HepG2 (cell line): ENCODE data around the gene SPTB. TPM values are rescaled to one million over a fixed set of nuclear protein-coding genes. Genes with fewer than 3 reads are reported as not detected.
A peak's percentile ranks its signal among the peaks of the same experiment; 100 is the strongest.

ENCODE experiments used
- ATAC-seq: fragments of 200-7000 bp; cut with Tn5 transposase; 3 replicates; pipeline ENCODE4 v1.9.1; 2020; ENCODE audit warnings: mild to moderate bottlenecking, moderate library complexity
- BruUV-seq: library from RNA; stranded (reverse); fragments of 400-500 nt; replicated peaks from 2 replicates; lab custom pipeline; 2021; lab: Mats Ljungman, UMichigan
- CTCF ChIA-PET: fragments of 300-600 bp; formaldehyde crosslinking; extraction: SDS; loops from one replicate; lab custom pipeline; 2021; ENCODE audit warnings: low total read pairs, inconsistent platforms, low intra/inter-chr PET ratio; lab: Yijun Ruan, JAX
- POLR2A ChIA-PET: fragments of 350-600 bp; sonication (Branson Sonifier 250); formaldehyde crosslinking; loops from one replicate; lab custom pipeline; 2020; ENCODE audit warnings: antibody characterized with exemption, inconsistent platforms; lab: Yijun Ruan, JAX
- DNase-seq: peaks from one replicate; pipeline ENCODE4 v3.0.0-alpha.2; 2015; ENCODE audit warnings: low spot score
- FAIRE-seq: peaks from 3 replicates; lab custom pipeline; 2011; peaks lifted over from hg19 to GRCh38; lab: Jason Lieb, UNC
- H2AFZ ChIP-seq: one replicate; pipeline ENCODE4 v1.6.1; 2011; ENCODE audit warnings: low read length, inconsistent platforms
- H3K27ac ChIP-seq: fragments of 300-600 bp; 3 replicates; pipeline ENCODE4 v1.8.0; 2011; ENCODE audit warnings: mixed run types, mild to moderate bottlenecking, mixed read lengths, low read length, inconsistent platforms; ENCODE audit not compliant: insufficient read depth; ENCODE audit errors: extremely low read length
- H3K27me3 ChIP-seq, 2 experiments: fragments of 200-600 bp in 1 of 2; 2 replicates in 1 of 2; 3 replicates in 1 of 2; pipeline versions ENCODE4 v1.6.0 to v1.8.0; 2011; ENCODE audit warnings: low read length in 2 of 2, mild to moderate bottlenecking in 2 of 2, moderate library complexity in 2 of 2, inconsistent platforms in 1 of 2; ENCODE audit not compliant: insufficient read depth in 2 of 2, control insufficient read depth in 1 of 2
- H3K36me3 ChIP-seq, 2 experiments: fragments of 200-600 bp in 1 of 2; replicated peaks in 1 of 2; 2 replicates in 1 of 2; 3 replicates in 1 of 2; pipeline versions ENCODE4 v1.5.1 to v1.8.0; 2011; ENCODE audit warnings: low read length in 2 of 2, inconsistent platforms in 1 of 2; ENCODE audit not compliant: insufficient read depth in 2 of 2, control insufficient read depth in 1 of 2
- H3K4me1 ChIP-seq: 2 replicates; pipeline ENCODE4 v1.5.1; 2012; ENCODE audit warnings: low read length, inconsistent platforms; ENCODE audit not compliant: insufficient read depth
- H3K4me2 ChIP-seq: 2 replicates; pipeline ENCODE4 v1.6.0; 2011; ENCODE audit warnings: low read depth, low read length, inconsistent platforms
- H3K4me3 ChIP-seq, 3 experiments: fragments of 200-600 bp in 1 of 3; sonication (generic), shearing (Covaris generic) in 1 of 3; replicated peaks in 1 of 3; 2 replicates each; pipeline ENCODE4 v1.5.1; 2011 to 2016; ENCODE audit warnings: low read length in 3 of 3, inconsistent platforms in 2 of 3, low read depth in 2 of 3, mild to moderate bottlenecking in 2 of 3, control low read depth in 1 of 3, mixed read lengths in 1 of 3; ENCODE audit not compliant: insufficient read depth in 1 of 3
- H3K79me2 ChIP-seq: one replicate; pipeline ENCODE4 v1.6.1; 2011; ENCODE audit warnings: low read length, inconsistent platforms; ENCODE audit not compliant: insufficient read depth
- H3K9ac ChIP-seq: 2 replicates; pipeline ENCODE4 v1.6.0; 2011; ENCODE audit warnings: mild to moderate bottlenecking, low read depth, low read length, inconsistent platforms; ENCODE audit not compliant: insufficient read depth
- H3K9me3 ChIP-seq: 2 replicates; pipeline ENCODE4 v1.5.1; 2012; ENCODE audit warnings: mild to moderate bottlenecking, low read length
- H4K20me1 ChIP-seq: 2 replicates; pipeline ENCODE4 v1.6.0; 2011; ENCODE audit warnings: inconsistent platforms, mild to moderate bottlenecking, low read length, moderate library complexity; ENCODE audit not compliant: insufficient read depth
- ARID4A ChIP-seq: sonication (generic); formaldehyde crosslinking; IDR thresholded peaks from 2 replicates; pipeline ENCODE4 v1.5.0; 2020; ENCODE audit warnings: mild to moderate bottlenecking, missing genetic modification reagents, borderline replicate concordance
- ATM ChIP-seq: fragments of 450-650 bp; IDR thresholded peaks from 2 replicates; pipeline ENCODE4 v1.7.1; 2017; ENCODE audit warnings: mild to moderate bottlenecking, borderline replicate concordance
- ELK4 ChIP-seq: sonication (generic); formaldehyde crosslinking; IDR thresholded peaks from 2 replicates; pipeline ENCODE4 v1.9.0; 2021; ENCODE audit warnings: missing genetic modification reagents, borderline replicate concordance
- GZF1 ChIP-seq: sonication (generic); formaldehyde crosslinking; IDR thresholded peaks from 2 replicates; pipeline ENCODE4 v1.5.1; 2020; ENCODE audit warnings: mild to moderate bottlenecking, missing genetic modification reagents
- KDM4B ChIP-seq: sonication (generic); formaldehyde crosslinking; IDR thresholded peaks from 2 replicates; pipeline ENCODE4 v1.4.0; 2020; ENCODE audit warnings: missing genetic modification reagents
- ZNF136 ChIP-seq: sonication (generic); formaldehyde crosslinking; IDR thresholded peaks from 2 replicates; pipeline ENCODE4 v1.8.1; 2022; ENCODE audit warnings: low read depth, mild to moderate bottlenecking, moderate library complexity, missing genetic modification reagents
- ZNF589 ChIP-seq: sonication (generic); formaldehyde crosslinking; conservative IDR thresholded peaks from 2 replicates; pipeline ENCODE4 v1.8.0; 2022; ENCODE audit warnings: mild to moderate bottlenecking, moderate library complexity, missing genetic modification reagents
- ZNF776 ChIP-seq: sonication (generic); formaldehyde crosslinking; IDR thresholded peaks from 2 replicates; pipeline ENCODE4 v1.4.0; 2020; ENCODE audit warnings: mild to moderate bottlenecking, missing genetic modification reagents
- WGBS: methylation state at CpG from one replicate; pipeline ENCODE4 v1.1.6; 2017; ENCODE audit warnings: low lambda C conversion rate; 5-methylcytosine and 5-hydroxymethylcytosine counted together
- in situ Hi-C: cut with HindIII; loops from 2 replicates; pipeline ENCODE4 v1.10.0; 2017; ENCODE audit warnings: low pct_unique_long_range_greater_than_20kb; ENCODE audit not compliant: extremely low pct_ligation_motif_present
- intact Hi-C: fragments of 100-400 bp; cut with micrococcal nuclease; formaldehyde crosslinking; loops from one replicate; pipeline ENCODE4 v1.10.0; 2022; ENCODE audit not compliant: unreplicated experiment
- polyA plus RNA-seq, 8 experiments: library from polyadenylated mRNA; depleted of rRNA in 3 of 8; stranded (reverse) in 7 of 8; unstranded in 1 of 8; fragments of >200 nt; fragmentation: Illumina TruSeq in 4 of 8; extraction: Trizol in 4 of 8; gene quantifications; 2 replicates each; pipeline versions ENCODE4 v1.2.1 to v1.2.3, GENCODE V29; 2011 to 2016; ENCODE audit warnings: low read depth in 4 of 8, missing spikeins in 1 of 8, mixed read lengths in 1 of 8; ENCODE audit not compliant: insufficient read depth in 1 of 8
- total RNA-seq, 5 experiments: library from RNA; depleted of rRNA; stranded (reverse); fragments of >200 nt; fragmentation: Illumina TruSeq; extraction: Trizol; gene quantifications; 2 replicates each; pipeline ENCODE4 v1.2.3, GENCODE V29; 2016; ENCODE audit warnings: low read depth in 1 of 5

Gene SPTB
- total and polyA plus RNA-seq, 2 of the 13 experiments (the other 11 are each of a cell fraction or from before 2014, with no cell fraction given): 0.01 to 0.02 TPM

GRCh38 chr14:64737391-64738280 lies 142.1 kb downstream of the SPTB start:
- H3K4me2 ChIP-seq: peak overlapping the region; percentile 37; the same call in 1 of the 2 replicates
- DNase-seq: no peak
- H2AFZ ChIP-seq: no peak overlapping the region
- no peak overlapping the region for H3K4me3 ChIP-seq
- peaks cover 24 to 28% of the 10 kb centered on the region in 2 experiments; a peak in 4 of 5 replicates for H3K36me3 ChIP-seq
- H3K9me3 ChIP-seq: no peaks in the 10 kb centered on the region
- 87% methylated on average over 14 of the region's 17 CpGs for WGBS
- FAIRE-seq: no peak
- H3K27ac ChIP-seq: no peak overlapping the region
- intact Hi-C loops (no loop called here), in situ Hi-C loops (no loop called here)
- H3K27me3 ChIP-seq: no peaks in the 10 kb centered on the region
- no peak overlapping the region for H3K9ac ChIP-seq
- no peaks in the 10 kb centered on the region for H3K79me2 ChIP-seq
- ChIA-PET CTCF (no interaction called here), POLR2A (interaction anchor here (1.6 kb wide), 1 partner anchor 31 kb away, joined by 5 read pairs; no protein-coding TSS in a partner anchor)
- peak; percentile 8; the same call in 2 of the 3 replicates for ATAC-seq
- H4K20me1 ChIP-seq: no peaks in the 10 kb centered on the region
- TF ChIP-seq ZNF136: no peak
- no peak for TF ChIP-seq ZNF589 (CRISPR knock-in tag)
- no peak for TF ChIP-seq ATM
- H3K4me1 ChIP-seq: peaks cover 18% of the 10 kb centered on the region
- BruUV-seq: no TSS peak

- peaks cover 18% of the 10 kb centered on the region for H3K4me1 ChIP-seq
- H3K79me2 ChIP-seq: no peaks in the 10 kb centered on the region
- H3K9me3 ChIP-seq: no peaks in the 10 kb centered on the region
- ATAC-seq (peak; percentile 84), DNase-seq (peak; percentile 43), FAIRE-seq (no peak)
- in situ Hi-C loops: no loop called here
- BruUV-seq: no TSS peak
- no peak overlapping the region; a peak in 1 of 6 replicates for H3K4me3 ChIP-seq
- H2AFZ ChIP-seq: no peak overlapping the region
- ChIA-PET POLR2A (interaction anchor here (1.6 kb wide), 1 partner anchor 30 kb away, joined by 5 read pairs; no protein-coding TSS in a partner anchor), CTCF (no interaction called here)
- H3K4me2 ChIP-seq: peak overlapping the region; percentile 37
- 76% methylated on average over 19 of the region's 28 CpGs for WGBS
- H3K27ac ChIP-seq: peak overlapping the region; percentile 39
- H4K20me1 ChIP-seq: no peaks in the 10 kb centered on the region
- H3K9ac ChIP-seq: no peak overlapping the region; the same call in 1 of the 2 replicates
- intact Hi-C loops: no loop called here
- H3K36me3 ChIP-seq: peaks cover 17 to 22% of the 10 kb centered on the region in 2 experiments; a peak in 4 of 5 replicates
- H3K27me3 ChIP-seq: no peaks in the 10 kb centered on the region
- no peak for TF ChIP-seq GZF1 (CRISPR knock-in tag)
- peak; percentile 19; the same call in 1 of the 2 replicates for TF ChIP-seq ARID4A
- no peak for TF ChIP-seq ELK4 (CRISPR knock-in tag)
- TF ChIP-seq ZNF776 (CRISPR knock-in tag): no peak
- no peak for TF ChIP-seq KDM4B (CRISPR knock-in tag)
Measured at GRCh38 chr14:64736271-64737169, 143.2 kb downstream of the SPTB start.
